ENCODE data around the gene NPC1L1. TPM values are rescaled to one million over a fixed set of nuclear protein-coding genes. Genes with fewer than 3 reads are reported as not detected.

Gene NPC1L1
- total and polyA plus RNA-seq, 2 of the 13 experiments (the other 11 are each of a cell fraction or from before 2014, with no cell fraction given) = 4.8 to 14.5 TPM

DNA sequence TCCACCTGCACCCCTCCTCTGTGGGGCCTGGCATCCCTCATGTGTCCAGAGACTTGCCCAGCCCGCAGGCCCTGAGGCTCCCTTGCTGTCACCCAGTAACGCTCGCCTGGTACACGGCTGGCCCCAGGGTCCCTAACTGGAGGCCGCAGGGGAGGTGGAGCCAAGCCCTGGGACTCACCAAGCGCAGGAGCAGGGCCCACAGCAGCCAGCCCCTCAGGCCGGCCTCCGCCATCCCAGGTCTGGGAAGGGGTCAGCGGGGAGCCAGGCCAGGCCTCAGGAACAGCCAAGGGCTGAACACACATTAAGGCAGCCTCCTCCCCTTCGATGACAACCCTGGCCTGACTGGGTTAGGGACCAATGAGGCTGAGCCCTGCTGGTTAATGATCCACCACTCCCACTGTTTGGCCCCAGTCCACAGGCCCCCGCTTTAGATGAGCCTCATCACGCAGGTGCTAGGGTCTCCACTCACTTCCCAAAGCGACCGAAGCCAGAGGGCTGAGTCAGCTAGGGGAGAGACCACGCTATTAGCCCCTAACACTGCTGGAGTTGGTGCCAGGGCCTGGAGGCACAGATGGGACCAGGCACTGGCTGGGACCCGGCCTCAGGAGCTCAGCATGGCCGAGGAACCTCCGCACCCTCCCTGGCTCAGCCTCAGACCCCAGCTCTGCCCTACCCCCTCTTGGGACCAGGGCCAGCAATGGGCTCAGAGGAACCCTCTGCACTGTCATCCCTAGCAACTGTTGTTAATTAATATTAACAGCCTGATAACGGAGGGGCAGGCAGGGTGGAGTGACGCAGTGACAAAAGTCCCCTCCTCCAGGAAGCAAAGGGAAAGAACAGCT is at the start of gene NPC1L1 (continued):
- TF ChIP-seq ZNF446 (CRISPR knock-in tag; IDR thresholded peaks at IDR 0.05) (peak; percentile 54; the same call in 1 of the 2 replicates), ZZZ3 (CRISPR knock-in tag; IDR thresholded peaks at IDR 0.05; ENCODE audit: borderline replicate concordance) (no peak), U2AF1 (optimal IDR thresholded peaks at IDR 0.05; ENCODE audit: low read depth, low read length) (no peak), ZBTB8A (CRISPR knock-in tag; IDR thresholded peaks at IDR 0.05; ENCODE audit: borderline replicate concordance, low read depth) (no peak), RFXAP (CRISPR knock-in tag; IDR thresholded peaks at IDR 0.05; ENCODE audit: borderline replicate concordance) (peak; percentile 84; the same call in 1 of the 2 replicates), ZNF383 (CRISPR knock-in tag; IDR thresholded peaks at IDR 0.05; ENCODE audit: borderline replicate concordance) (peak; percentile 68; the same call in 1 of the 2 replicates), AHR (CRISPR knock-in tag; IDR thresholded peaks at IDR 0.05) (peak; percentile 64; the same call in 1 of the 2 replicates), ELF1 (CRISPR knock-in tag; IDR thresholded peaks at IDR 0.05) (0 out of 2 replicates have a peak, but pooled peaks have one; percentile 35), DNMT1 (CRISPR knock-in tag; IDR thresholded peaks at IDR 0.05) (no peak), DMAP1 (CRISPR knock-in tag; IDR thresholded peaks at IDR 0.05) (peak; percentile 70), MTERF4 (CRISPR knock-in tag; IDR thresholded peaks at IDR 0.05) (no peak), ZNF878 (CRISPR knock-in tag; IDR thresholded peaks at IDR 0.05) (no peak), ZFP36 (IDR thresholded peaks at IDR 0.05; ENCODE audit: borderline replicate concordance, low read depth, low read length, partially characterized antibody) (no peak), ZBTB25 (CRISPR knock-in tag; IDR thresholded peaks at IDR 0.05) (peak; percentile 65; the same call in 1 of the 2 replicates), SATB2 (CRISPR knock-in tag; IDR thresholded peaks at IDR 0.05) (no peak), CREM (IDR thresholded peaks at IDR 0.05) (peak; percentile 50; the same call in 1 of the 2 replicates), CREM (CRISPR knock-in tag; IDR thresholded peaks at IDR 0.05) (no peak), MYC (CRISPR knock-in tag; IDR thresholded peaks at IDR 0.05; ENCODE audit: borderline replicate concordance) (peak; percentile 77), ZNF121 (CRISPR knock-in tag; IDR thresholded peaks at IDR 0.05) (peak; percentile 58; the same call in 1 of the 2 replicates), MAF1 (CRISPR knock-in tag; IDR thresholded peaks at IDR 0.05; ENCODE audit: borderline replicate concordance) (no peak), MTA1 (CRISPR knock-in tag; IDR thresholded peaks at IDR 0.05; ENCODE audit: borderline replicate concordance) (0 out of 2 replicates have a peak, but pooled peaks have one; percentile 65), PAX8 (CRISPR knock-in tag; IDR thresholded peaks at IDR 0.05; ENCODE audit: borderline replicate concordance) (no peak), ZNF331 (CRISPR knock-in tag; IDR thresholded peaks at IDR 0.05) (peak; percentile 72)
- TF ChIP-seq, protein P1, sequence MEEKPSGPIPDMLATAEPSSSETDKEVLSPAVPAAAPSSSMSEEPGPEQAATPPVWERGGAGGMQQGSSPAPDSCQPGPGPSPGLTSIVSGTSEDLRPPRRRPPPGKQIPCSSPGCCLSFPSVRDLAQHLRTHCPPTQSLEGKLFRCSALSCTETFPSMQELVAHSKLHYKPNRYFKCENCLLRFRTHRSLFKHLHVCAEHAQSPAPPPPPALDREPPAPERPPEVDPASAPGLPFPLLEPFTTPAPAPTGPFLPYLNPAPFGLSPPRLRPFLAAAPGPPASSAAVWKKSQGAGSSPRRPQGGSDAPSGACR (CRISPR knock-in tag; IDR thresholded peaks at IDR 0.05) = no peak
- TF ChIP-seq, protein P2, sequence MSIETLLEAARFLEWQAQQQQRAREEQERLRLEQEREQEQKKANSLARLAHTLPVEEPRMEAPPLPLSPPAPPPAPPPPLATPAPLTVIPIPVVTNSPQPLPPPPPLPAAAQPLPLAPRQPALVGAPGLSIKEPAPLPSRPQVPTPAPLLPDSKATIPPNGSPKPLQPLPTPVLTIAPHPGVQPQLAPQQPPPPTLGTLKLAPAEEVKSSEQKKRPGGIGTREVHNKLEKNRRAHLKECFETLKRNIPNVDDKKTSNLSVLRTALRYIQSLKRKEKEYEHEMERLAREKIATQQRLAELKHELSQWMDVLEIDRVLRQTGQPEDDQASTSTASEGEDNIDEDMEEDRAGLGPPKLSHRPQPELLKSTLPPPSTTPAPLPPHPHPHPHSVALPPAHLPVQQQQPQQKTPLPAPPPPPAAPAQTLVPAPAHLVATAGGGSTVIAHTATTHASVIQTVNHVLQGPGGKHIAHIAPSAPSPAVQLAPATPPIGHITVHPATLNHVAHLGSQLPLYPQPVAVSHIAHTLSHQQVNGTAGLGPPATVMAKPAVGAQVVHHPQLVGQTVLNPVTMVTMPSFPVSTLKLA (IDR thresholded peaks at IDR 0.05) = no peak; the same call in 1 of the 2 replicates
- TF ChIP-seq, protein P3, sequence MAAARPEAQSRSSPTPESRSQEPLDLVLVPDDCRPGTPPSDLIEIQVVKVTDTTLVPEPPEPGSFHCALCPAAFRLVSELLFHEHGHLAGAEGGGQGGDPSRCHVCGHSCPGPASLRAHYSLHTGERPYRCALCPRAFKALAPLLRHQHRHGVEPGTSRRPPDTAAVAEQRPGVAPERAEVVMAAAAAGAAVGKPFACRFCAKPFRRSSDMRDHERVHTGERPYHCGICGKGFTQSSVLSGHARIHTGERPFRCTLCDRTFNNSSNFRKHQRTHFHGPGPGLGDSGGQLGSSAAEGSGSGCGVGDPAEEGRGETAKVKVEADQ (CRISPR knock-in tag; IDR thresholded peaks at IDR 0.05; ENCODE audit: borderline replicate concordance) = peak; percentile 58; the same call in 1 of the 2 replicates

All from HepG2 (cell line).